Measurements from ENCODE around the gene SP9.

SP9 gene

DNA sequence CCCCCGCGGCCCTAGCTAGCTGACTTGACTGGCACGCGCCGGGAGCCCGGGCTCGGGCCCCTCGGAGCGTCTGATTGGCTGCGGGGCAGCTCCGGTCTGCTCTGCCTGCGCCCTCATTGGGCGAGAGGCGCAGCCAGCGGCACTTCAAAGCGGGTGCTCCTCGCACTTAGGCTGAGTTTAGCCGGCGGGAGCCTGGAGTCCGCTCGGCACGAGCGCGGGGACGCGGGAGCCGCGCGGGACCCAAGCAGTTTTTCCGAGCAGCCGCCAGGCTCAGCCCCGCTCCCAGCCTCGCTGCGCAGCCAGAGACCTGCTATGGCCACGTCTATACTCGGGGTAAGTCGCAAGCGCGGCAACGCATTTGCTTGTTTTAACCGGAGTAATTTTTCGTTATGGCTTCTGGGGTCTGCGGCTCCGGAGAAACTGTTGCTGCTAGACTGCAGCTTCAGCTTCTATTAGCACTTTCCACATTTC lies at the start of gene SP9:
SP9 (plus strand) TSS at position 174 of the 471 bp plus-strand sequence; CDS start at position 313, 139 bp downstream.
- no peak for DNase-seq (ENCODE audit: low spot score)

DNA sequence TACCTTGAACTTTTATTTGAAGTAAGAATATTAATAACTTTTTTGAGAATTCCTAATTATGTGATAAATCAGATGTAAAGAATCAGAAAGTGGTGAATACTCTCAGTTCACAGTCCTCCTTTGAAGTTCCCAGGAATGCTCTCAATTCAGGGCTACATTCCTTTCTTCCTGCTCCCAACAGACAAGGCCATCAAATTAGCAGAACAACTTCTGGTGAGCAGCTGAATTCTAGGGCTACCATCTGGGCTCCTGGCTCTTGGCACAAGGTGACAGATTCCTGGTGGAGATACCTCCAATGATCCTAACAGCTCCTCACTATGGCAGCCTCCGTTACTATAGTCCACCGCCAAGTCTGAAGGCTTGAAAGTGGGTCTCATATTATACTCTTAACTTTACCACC lies 48.6 kb upstream of the SP9 start:
- no peak for DNase-seq (ENCODE audit: low spot score)

DNA sequence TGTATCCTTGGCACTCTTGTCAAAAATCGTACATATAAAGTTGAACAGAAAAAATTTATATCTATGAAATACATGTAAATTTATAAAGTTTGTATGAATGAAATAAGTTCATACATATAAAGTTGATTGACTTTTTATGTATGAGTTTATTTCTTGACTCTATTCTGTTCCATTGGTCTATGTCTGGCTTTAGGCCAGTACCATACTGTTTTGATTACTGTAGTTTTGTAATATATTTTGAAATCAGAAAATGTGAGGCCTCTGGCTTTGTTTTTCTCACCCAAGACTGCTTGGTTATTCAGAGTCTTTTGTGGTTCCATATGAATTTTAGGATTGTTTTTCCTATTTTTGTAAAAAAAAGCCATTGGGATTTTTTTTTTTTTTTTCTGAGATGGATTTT lies 41.8 kb upstream of the SP9 start:
- DNase-seq (ENCODE audit: low spot score), result no peak

DNA sequence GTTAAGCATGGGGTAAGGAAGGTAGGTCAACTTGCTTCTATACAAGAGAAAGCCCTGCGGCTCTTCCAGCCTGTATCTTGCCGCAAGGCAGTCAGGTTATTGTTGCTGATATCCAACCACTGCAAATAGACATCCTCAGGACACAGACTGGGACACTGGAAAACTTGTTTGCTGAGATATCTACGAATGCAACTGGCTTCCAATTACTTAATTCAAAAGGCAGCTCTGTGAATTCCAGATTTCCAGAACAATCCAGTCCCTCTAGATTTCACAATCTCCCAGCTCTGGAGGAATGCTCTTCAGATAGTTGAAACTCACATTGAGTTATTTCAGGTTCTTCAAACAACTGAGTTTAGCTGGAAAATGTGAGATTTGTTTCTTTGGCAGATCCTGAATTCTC lies 34.6 kb upstream of the SP9 start:
- DNase-seq (ENCODE audit: low spot score), result no peak

DNA sequence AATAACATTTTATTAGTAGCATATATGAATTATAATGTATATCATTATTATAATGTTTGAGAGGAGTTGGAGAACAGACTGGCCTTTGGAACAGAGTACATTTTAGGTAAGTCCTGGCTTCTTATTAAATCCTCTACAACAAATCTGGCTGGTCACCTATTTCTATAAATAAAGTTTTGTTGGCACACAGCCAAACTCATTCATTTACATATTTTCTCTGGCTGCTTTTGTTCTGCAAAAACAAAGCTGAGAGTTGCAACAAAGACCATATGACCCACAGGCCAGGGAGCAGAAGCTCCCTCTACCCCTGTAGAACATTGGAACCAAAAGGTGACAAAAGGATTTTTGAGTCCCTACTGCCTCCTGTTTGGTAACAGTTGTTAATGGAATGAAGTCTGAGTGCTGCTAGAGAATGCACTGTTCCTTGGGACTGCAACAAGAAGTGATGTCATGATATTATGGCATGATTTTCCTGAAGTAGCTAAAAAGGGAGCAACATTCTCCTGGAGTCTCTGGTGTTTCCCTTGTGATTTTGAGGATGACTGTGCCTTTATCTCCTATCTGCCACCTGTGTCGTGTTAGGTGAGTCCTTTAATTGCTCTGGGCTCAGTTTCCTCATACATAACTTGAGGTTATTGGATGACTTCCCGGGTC lies 22.0 kb upstream of the SP9 start:
- no peak for DNase-seq (ENCODE audit: low spot score)

DNA sequence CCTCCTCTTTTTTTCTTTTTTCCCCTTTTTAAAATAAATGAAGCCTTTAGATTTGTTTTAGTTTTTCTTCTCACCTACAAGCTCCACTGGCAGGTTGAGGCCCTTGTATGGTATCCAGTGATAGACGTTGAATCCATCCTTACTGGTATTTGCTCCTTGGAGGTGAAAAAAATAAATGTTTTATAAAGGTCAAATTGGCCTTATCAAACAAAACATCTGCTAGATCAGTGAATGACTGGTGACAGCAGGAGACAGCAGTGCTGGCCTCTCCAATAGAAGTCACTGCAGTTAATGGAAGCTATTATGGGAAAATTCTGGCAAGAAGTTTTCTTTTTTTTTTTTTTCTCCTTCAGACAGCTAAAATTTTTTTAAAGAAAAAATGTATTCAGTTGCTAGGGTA lies 12.6 kb upstream of the SP9 start:
- no peak for DNase-seq (ENCODE audit: low spot score)

DNA sequence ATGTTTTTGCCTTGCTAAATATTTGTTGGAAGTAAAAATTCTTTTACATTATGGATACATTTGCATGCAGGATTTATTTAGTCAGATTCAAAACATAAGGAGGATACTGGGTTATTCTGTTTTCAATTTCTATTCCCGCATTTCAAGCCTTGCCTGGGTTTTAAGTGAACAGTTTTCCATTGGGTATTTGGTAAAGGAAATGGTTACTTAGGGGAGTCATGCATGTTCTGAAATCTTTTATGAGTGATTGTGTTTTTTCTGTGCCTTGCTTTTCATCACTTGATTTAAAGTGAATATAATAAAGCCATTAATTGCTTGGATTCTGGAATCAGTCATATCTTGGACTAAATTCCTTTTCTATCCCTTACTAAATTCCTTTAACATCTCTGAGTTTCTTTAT lies 12.0 kb upstream of the SP9 start:
- DNase-seq (ENCODE audit: low spot score), result no peak

DNA sequence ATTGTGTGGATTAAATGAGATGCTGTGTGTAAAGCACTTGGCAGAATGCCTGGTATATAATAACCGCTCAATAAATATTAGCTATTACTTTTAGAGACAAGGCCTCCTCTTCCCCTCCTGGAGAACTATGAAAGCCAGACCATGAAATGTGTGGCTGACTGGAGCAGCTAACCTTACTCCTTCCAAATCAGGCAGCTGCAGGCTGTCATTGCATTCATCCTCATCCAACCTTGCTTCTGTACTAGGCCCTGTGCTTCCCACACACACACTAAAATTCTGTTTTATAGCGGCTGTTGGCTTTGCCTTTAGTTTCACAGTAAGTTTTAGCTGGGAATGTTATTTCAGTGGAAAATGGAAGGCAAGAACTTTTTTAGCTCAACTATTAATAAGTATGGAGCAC lies 10.2 kb upstream of the SP9 start:
- DNase-seq (ENCODE audit: low spot score), result no peak

DNA sequence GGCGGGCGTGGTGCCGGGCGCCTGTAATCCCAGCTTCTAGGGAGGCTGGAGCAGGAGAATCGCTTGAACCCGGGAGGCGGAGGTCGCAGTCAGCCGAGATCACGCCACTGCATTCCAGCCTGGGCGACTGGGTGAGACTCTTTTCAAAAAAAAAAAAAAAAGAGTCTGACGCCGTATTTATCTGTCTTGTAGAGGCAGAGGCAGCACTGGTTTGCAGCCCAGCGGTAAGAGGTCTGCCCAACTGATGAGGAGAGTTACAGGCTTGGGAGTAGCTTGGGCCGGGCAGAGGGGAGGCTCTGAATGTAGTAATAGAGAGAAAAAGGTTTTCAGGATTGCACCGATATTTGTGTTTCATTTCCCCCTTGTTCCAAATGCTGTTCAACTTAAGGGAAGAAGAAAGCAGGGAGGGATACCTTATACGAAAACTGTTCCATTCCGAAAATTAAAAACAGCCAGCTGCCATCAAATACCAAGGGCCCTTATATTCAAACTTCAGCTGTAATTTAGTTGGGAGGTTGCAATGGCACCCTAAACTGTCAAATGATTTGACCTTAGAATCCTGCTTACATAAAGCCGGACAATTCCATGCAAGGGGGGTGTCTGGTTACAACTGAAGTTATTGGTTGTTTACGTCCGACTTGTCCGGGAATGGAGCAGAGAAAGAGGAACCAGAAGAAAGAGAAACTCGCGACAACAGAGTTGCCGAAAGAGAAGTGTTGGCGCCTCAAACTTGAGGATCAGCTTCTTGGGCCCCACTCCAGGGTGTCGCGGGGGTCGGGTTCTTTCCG lies 9.2 kb upstream of the SP9 start:
- DNase-seq (ENCODE audit: low spot score), result no peak

DNA sequence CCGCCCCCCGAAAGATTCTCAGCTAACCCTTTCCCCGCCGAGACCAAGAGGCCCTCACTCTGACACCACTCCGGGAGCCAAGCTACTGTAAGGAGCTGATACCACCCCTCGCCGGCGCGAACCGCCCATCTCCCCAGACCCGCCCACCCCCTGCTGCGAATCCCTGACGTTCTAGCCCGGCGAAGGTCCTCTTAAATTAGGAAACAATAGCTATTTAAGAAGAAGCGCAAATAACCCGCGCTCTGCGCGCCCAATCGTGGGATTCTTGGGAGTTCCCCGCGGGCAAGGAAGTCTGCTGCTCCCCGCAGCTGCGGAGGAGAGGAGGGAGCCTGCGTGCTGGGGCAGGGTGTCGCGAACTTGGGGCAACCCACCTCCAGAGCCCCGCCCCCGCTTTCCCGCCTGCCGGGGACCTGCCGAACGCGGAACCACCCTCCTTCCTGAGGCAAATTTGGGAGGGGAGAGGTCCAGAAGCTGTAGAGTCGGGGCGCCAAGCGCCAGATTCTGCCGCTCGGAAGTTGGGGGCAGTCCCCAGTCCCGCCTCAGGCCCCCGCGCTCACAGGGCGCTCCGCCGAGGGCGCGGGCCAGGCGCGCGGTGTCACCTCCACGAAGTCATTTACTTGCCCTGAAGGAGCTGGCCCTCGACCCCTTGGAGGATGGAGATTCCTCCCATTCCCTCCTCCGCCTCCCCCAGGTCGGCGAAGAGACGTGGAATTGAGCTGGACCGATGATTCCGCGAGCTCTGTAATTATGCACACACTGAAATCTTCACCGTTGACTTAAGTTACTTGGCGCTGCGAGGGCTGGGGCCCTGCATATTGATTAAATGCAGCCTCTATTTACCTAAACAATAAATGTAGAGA lies 8.4 kb upstream of the SP9 start:
- DNase-seq (ENCODE audit: low spot score), result no peak

DNA sequence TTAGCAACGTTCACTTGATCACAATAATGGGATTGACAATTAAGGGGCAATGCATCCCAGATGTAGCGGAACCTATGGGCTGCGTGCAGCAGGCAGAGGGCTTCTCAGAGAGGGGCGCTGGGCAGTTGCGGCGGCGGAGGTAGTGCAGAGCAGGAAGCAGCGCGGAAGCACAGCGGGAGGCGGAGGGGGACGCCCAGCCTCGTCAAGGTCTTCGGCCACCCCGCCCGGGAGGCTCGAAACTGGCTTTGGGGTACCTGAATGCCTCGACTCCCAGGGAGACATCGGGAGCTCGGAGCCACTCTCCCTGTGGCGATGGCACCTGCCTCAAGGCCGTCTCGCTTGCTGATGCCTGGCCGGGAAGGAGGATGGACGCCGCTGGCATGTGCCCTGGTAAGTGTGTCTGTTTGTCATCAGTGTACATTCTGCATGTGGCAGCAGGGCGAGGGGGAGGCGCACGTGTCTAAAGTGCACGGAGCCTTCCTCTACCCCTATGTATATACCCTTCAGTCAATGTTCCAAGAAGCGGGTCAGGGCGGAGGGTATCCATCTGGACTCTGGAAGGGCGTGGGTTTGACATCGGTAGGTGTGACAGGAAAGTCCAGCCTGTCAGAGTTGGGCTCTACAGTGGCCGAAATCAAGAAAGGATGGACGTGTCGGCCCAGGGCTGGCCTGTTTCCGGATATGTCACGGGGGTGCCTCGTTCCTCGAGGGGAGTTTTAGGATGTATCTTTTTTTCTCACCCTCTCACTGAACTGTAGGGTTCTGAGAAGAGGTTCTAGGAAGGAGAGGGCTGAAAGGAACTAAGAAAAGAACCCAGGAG lies 7.5 kb upstream of the SP9 start:
- no peak for DNase-seq (ENCODE audit: low spot score)

DNA sequence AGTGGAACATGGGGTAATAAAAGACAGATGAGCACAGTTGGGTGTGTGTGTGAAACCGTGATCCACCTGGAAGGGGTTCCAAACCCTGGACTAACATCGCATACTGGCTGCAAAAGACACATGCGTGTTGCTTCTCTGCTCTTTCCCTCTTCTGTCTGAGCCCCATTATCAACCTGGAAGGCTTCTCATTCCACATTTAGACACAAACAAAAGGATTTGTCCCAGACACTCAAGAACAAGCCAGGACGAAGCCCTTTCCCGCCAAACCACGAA lies 7.0 kb upstream of the SP9 start:
- DNase-seq (ENCODE audit: low spot score), result no peak

DNA sequence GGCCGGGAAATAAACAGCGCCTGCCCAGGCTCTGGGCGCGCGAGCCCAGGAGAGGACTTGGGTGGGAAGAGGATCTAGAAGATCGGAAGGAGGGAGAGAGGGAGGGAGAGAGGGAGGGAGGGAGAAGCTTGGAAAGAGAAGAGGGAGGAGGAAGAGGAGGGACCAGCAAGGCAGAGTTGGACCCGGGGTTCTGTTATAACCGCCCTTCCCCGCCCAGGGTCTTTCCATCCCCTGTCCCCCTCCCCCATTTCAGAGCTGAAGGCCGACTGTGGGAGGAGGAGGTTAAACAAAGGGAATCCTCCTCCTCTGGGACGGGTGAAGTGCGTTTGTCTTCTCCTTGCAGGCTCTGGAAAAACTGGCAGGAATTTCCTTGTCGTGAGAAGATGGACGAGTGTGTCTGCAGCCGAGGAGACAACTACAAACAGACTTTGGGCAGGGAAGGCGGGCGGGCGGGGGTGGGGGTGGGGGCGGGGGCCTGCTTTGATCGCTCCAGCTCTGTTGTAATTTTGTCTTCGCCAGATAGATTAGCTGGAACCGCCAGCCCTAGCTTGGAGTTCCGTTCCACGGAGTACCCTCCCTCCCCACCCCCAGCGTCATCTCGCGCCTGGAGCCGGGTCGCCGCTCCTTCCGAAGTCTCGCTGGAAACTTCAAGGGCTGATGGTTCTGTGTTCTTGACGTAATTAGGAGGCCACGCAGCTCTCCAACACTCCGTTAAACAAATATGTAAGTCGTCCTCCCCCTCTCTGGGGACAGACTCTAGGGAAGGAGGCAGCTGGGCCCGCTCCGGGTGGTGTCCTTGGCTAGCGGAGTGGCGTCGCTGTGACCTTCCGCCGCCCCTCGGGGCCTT lies 6.4 kb upstream of the SP9 start:
- no peak for DNase-seq (ENCODE audit: low spot score)

DNA sequence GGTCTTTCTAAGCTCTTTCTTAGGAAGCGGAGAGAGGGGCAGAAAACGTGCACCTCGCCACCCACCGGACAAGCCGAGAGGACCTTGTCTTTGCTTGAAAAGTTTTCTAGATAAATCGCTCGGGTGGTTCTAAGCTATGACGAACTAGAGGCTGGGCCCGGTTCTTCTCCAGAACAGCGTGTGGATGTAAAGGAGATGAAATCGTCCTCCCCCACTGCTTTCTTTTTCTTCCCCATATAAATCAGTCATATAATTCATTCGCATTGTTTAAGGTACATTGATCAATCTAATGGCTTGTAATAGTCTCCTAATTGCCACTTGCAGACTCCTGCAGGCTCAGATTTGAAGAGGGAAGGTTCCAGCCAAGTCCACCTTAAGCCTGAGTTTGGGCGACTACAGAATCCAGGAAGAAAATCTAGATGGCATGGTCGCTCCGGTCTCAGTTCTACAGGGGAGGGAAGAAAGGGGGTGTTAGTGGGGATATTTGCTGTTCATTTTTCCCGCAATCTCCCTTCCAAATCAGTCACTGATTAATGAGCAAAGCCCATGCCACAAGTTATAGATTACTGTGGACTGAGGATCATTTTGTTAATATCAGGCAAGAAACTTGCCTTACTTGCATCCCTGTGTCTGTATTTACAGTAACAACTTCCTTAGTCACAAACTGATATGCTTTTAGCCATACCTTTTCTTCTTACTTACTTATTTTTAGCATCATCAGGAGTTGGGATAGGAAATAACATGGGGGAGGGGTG lies 5.6 kb upstream of the SP9 start:
- DNase-seq (ENCODE audit: low spot score), result no peak

DNA sequence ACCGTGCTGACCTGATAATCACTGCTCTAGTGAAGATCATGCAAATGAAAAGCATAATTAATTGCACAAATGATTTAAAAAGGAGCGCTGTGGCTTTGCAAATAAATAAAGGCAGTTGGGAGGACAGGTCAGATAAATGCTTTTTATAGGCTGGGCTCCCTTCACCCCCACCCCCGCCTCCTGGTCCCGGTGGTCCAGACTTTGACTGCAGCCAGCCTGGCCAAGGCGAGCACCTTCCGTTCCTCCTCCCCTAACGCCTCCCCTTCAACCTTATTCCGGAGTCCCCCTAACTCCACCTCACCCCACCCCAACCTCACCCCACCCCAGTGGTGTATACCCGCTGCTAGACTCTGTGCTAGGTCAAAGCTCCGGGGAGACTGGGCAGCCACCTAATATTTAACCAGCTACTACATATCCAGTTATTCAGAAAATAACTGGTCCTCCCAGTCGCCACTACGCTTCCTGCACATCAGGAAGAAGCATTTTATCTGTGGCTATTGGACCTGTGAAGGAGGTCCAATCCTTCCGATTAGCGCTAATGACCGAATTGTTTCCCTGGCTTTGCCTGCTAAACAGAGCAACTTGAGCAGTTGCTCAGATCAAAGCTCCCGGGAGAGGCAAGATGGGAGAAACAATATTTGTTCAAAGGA lies 3.7 kb upstream of the SP9 start:
- DNase-seq (ENCODE audit: low spot score), result no peak

DNA sequence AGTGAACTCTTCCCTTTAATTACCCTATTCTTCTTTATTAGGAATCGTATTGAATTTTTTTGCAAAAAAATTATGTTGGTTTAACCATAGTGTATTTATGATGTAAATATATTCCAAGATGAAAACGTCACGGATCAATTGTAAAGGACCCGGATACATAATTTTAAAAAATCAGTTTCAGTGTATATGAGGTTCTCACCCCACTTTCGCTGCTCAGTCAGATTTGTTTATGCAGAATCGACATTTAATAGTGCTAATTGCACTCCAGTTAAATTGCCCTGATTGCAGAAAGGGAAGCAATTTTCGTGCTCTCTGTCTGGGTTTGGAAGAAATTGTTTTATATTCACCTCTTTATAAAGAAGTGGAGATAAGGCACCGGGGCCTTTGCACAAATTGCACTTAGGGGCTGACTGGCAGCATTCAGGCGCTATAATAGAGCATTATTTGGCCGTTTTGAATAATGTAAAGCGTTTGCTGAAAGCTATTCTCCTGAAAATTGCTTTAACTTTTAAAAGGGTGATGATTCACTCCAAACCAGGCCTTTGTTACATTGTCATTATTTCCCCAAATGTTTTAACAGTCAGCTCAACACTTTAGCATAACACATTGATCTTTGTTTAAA lies 3.0 kb upstream of the SP9 start:
- no peak for DNase-seq (ENCODE audit: low spot score)

DNA sequence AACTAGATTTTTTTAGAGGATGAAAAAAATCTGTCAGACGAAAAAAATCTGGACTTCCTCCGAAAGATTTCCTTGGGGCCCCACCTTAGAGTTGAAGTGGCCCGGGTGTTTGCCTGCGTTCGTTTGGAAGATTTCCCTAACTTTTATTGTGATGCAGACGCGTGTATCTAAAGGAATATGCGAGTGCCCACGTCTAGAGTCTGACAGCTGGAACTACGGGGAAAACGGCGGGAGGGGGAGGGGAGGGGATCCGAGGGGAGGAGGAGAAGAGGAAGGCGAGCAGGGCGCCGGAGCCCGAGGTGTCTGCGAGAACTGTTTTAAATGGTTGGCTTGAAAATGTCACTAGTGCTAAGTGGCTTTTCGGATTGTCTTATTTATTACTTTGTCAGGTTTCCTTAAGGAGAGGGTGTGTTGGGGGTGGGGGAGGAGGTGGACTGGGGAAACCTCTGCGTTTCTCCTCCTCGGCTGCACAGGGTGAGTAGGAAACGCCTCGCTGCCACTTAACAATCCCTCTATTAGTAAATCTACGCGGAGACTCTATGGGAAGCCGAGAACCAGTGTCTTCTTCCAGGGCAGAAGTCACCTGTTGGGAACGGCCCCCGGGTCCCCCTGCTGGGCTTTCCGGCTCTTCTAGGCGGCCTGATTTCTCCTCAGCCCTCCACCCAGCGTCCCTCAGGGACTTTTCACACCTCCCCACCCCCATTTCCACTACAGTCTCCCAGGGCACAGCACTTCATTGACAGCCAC lies 2.4 kb upstream of the SP9 start:
- DNase-seq (ENCODE audit: low spot score), result no peak

DNA sequence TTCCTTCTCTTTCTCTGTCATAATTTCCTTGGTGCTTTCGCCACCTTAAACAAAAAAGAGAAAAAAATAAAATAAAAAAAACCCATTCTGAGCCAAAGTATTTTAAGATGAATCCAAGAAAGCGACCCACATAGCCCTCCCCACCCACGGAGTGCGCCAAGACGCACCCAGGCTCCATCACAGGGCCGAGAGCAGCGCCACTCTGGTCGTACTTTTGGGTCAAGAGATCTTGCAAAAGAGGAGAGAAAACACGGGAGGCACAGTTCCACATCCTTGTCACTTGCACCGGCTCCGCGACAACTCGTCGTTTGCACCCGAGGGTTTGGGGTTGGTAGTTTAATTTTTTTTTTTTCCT lies 1.8 kb upstream of the SP9 start:
- no peak for DNase-seq (ENCODE audit: low spot score)
